ENCODE measurements around the gene UBXN4.
"Not testable (repeated sequence)": the region's sequence is repeated elsewhere in the genome, so short reads cannot be mapped to it uniquely, and the experiment has no call there.

The UBXN4 gene

GRCh38 chr2:135791418-135792190 lies 49.9 kb downstream of the UBXN4 start:
- intact Hi-C loops (cut with DNase I; ENCODE audit: low total_unique reads): no loop called here
- no peak for DNase-seq
- Histone ChIP-seq H3K4me1 (peaks cover 0 to 9% (median 0%) of the 10 kb centered on the region in 4 donors), H3K27ac (no peak overlapping the region), H3K4me3 (no peak overlapping the region), H3K36me3 (peaks cover 0 to 4% (median 0%) of the 10 kb centered on the region in 3 donors), H3K9me3 (no peaks in the 10 kb centered on the region), H3K27me3 (no peaks in the 10 kb centered on the region)
- TF ChIP-seq CTCF (IDR thresholded peaks at IDR 0.05): no peak

GRCh38 chr2:135792401-135793150 lies 50.9 kb downstream of the UBXN4 start:
- Histone ChIP-seq H3K9me3 (no peaks in the 10 kb centered on the region), H3K4me1 (no peaks in the 10 kb centered on the region), H3K27me3 (no peaks in the 10 kb centered on the region), H3K4me3 (no peak overlapping the region), H3K36me3 (peaks cover 0 to 4% (median 0%) of the 10 kb centered on the region in 3 donors), H3K27ac (no peak overlapping the region)
- no peak for TF ChIP-seq CTCF (IDR thresholded peaks at IDR 0.05)
- DNase-seq: no peak
- intact Hi-C loops (cut with DNase I; ENCODE audit: low total_unique reads): no loop called here

GRCh38 chr2:135795641-135796040 lies 54.0 kb downstream of the UBXN4 start:
- DNase-seq; H3K4me3 ChIP-seq; H3K36me3 ChIP-seq; H3K27me3 ChIP-seq; H3K9me3 ChIP-seq; H3K27ac ChIP-seq; intact Hi-C loops (cut with DNase I; ENCODE audit: low total_unique reads); H3K4me1 ChIP-seq: not testable (repeated sequence)

GRCh38 chr2:135796606-135797005 lies 55.0 kb downstream of the UBXN4 start:
- Histone ChIP-seq H3K27me3 (no peaks in the 10 kb centered on the region), H3K4me3 (no peak overlapping the region), H3K36me3 (no peaks in the 10 kb centered on the region), H3K27ac (no peak overlapping the region), H3K4me1 (no peaks in the 10 kb centered on the region), H3K9me3 (no peaks in the 10 kb centered on the region)
- intact Hi-C loops (cut with DNase I; ENCODE audit: low total_unique reads): no loop called here
- no peak for TF ChIP-seq CTCF (IDR thresholded peaks at IDR 0.05)
- DNase-seq: no peak

GRCh38 chr2:135797497-135798274 lies 56.0 kb downstream of the UBXN4 start:
- no peaks in the 10 kb centered on the region for H3K27me3 ChIP-seq
- peak; percentile 71 to 74 for DNase-seq
- H3K9me3 ChIP-seq: no peaks in the 10 kb centered on the region
- intact Hi-C loops (cut with DNase I; ENCODE audit: low total_unique reads): no loop called here
- H3K4me3 ChIP-seq: no peak overlapping the region
- no peak overlapping the region for H3K27ac ChIP-seq
- H3K36me3 ChIP-seq: no peaks in the 10 kb centered on the region
- no peaks in the 10 kb centered on the region for H3K4me1 ChIP-seq
- TF ChIP-seq CTCF (IDR thresholded peaks at IDR 0.05): peak; percentile 77 to 82
